GM10248 (cell line): ENCODE results near the gene PTPN13.

Experiments used
- CTCF ChIA-PET: fragments of 300-600 bp; sonication (Branson Sonifier 250); formaldehyde crosslinking; extraction: SDS; loops from one replicate; lab custom pipeline; 2021; ENCODE audit warnings: antibody characterized with exemption; lab: Yijun Ruan, JAX
- POLR2A ChIA-PET: fragments of 350-650 bp; sonication (Branson Sonifier 250); formaldehyde crosslinking; extraction: SDS; loops from one replicate; lab custom pipeline; 2020; ENCODE audit warnings: antibody characterized with exemption; lab: Yijun Ruan, JAX
- DNase-seq: peaks from one replicate; pipeline ENCODE4 v3.0.0; 2012; ENCODE audit errors: extremely low spot score
- CTCF ChIP-seq: IDR thresholded peaks from 2 replicates; pipeline ENCODE4 v1.5.1; 2012; ENCODE audit warnings: mild to moderate bottlenecking, low read depth; ENCODE audit errors: extremely low read depth, missing control alignments, control extremely low read depth

The PTPN13 gene

GRCh38 chr4:86857341-86858052, 263.4 kb downstream of the PTPN13 start:
- CTCF ChIA-PET = no interaction called here
- DNase-seq = no peak
- POLR2A ChIA-PET = no interaction called here
- TF ChIP-seq CTCF = no peak
